Duodenal mucosa (tissue), 2 donors: ENCODE measurements around the gene RIC8B.
"Not testable (repeated sequence)": the region's sequence is repeated elsewhere in the genome, so short reads cannot be mapped to it uniquely, and the experiment has no call there.

Source experiments
- H3K27ac ChIP-seq: one replicate; pipeline ENCODE4 v1.7.0; 2013; ENCODE audit warnings: low read depth, low read length
- H3K27me3 ChIP-seq, 2 donors: one replicate each; pipeline ENCODE4 v1.7.0; 2013; ENCODE audit warnings: low read length in 2 of 2, control low read depth in 1 of 2; ENCODE audit not compliant: insufficient read depth in 2 of 2, control insufficient read depth in 1 of 2
- H3K36me3 ChIP-seq, 2 donors: one replicate each; pipeline ENCODE4 v1.7.0; 2013; ENCODE audit warnings: low read length in 2 of 2, control low read depth in 1 of 2; ENCODE audit not compliant: insufficient read depth in 2 of 2, control insufficient read depth in 1 of 2
- H3K4me1 ChIP-seq, 2 donors: one replicate each; pipeline ENCODE4 v1.7.0; 2013; ENCODE audit warnings: low read length in 2 of 2, control low read depth in 1 of 2; ENCODE audit not compliant: insufficient read depth in 2 of 2, control insufficient read depth in 1 of 2
- H3K4me3 ChIP-seq, 2 donors: one replicate each; pipeline ENCODE4 v1.7.0; 2013; ENCODE audit warnings: low read length in 2 of 2, low read depth in 1 of 2
- H3K9ac ChIP-seq, 2 donors: one replicate each; pipeline ENCODE4 v1.7.0; 2013; ENCODE audit warnings: low read length in 2 of 2, low read depth in 1 of 2
- H3K9me3 ChIP-seq, 2 donors: one replicate each; pipeline ENCODE4 v1.7.0; 2013; ENCODE audit warnings: low read length in 2 of 2, control low read depth in 1 of 2; ENCODE audit not compliant: control insufficient read depth in 1 of 2

Gene RIC8B

DNA sequence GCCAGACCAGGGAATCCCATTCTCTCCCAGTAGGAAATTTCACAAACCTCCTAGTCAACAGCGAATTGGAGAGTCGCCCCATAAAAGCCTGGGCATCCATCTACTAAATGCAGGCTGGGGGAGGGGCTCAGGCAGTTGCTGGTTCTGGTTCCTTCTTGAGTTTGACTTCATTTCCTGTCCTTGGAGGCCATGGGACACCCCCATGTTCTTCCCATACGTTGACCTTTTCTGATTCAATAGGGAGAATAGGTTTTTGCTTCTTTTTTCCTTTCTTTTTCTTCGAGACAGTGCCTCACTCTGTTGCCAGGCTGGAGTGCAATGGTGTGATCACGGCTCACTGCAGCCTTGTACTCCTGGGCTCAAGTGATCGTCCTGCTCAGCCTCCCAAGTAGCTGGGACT lies 137.1 kb downstream of the RIC8B start:
- Histone ChIP-seq H3K9me3 (no peaks in the 10 kb centered on the region), H3K27me3 (peaks cover 0 to 3% of the 10 kb centered on the region in 2 donors), H3K27ac (no peak overlapping the region), H3K4me1 (no peaks in the 10 kb centered on the region), H3K4me3 (no peak overlapping the region), H3K9ac (no peak overlapping the region), H3K36me3 (no peaks in the 10 kb centered on the region)

DNA sequence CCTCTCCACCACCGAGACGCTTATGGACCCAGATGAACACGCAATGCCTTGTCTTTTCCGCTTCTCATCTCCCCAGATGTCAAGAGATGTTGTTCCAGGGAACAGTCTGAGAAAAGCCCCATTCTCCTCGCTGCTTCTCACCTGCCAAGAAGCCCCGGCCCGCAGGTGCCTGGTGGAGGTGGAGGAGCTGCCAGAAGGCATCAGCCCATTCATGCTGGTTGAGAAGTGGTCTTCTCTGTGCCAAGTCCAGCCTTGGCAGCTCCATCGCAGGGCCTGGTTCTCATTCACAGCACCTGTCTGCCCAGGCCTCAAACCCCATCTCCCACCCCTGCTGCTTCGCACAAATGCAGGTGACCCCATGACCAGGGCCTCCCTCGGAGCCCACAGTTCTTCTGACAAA lies 139.0 kb downstream of the RIC8B start:
- Histone ChIP-seq H3K9ac (no peak overlapping the region), H3K4me1 (no peaks in the 10 kb centered on the region), H3K4me3 (no peak overlapping the region), H3K27me3 (peaks cover 0 to 3% of the 10 kb centered on the region in 2 donors), H3K27ac (no peak overlapping the region), H3K9me3 (no peaks in the 10 kb centered on the region), H3K36me3 (no peaks in the 10 kb centered on the region)

DNA sequence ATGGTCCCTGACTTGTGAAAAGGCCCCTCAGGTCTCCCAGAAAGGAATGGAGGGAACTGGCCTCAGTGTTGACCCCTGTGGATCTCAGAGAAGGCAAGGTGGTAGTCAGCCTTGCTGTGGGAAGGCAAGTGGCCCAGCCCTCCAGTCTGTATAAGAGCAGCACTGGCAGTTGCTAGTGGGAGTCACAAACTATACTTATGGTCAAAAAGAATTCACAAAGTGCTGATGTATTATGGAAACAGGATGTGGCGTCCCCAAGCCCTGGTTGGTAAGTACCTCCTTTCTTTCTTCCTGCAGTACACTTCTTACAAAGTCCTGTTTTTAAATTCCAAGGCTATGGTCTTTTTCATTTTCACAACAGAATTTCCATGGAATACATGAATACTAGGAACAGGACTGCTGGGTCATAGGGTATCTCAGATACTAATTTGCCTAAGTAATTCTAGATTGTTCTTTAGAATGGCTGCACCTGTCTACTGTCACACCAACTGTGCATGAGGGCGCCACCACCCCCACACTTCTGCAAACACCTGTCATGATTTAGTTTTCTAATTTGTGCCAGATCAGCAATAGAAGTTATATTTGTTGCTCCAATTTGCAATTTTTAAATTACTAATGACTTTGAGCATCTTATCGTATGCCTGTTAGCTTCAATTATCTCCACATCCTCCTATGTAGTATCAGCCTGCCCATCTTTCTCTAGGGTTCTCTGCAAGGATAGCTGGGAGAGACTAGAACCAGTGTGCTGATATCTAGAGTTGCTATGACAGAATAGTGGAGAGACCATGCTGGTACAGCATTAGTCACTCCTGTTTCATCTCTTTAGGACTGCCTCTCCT lies 140.5 kb downstream of the RIC8B start:
- Histone ChIP-seq H3K36me3 (no peaks in the 10 kb centered on the region), H3K27ac (no peak overlapping the region), H3K9ac (no peak overlapping the region), H3K27me3 (no peaks in the 10 kb centered on the region), H3K9me3 (no peaks in the 10 kb centered on the region), H3K4me1 (no peaks in the 10 kb centered on the region), H3K4me3 (no peak overlapping the region)

DNA sequence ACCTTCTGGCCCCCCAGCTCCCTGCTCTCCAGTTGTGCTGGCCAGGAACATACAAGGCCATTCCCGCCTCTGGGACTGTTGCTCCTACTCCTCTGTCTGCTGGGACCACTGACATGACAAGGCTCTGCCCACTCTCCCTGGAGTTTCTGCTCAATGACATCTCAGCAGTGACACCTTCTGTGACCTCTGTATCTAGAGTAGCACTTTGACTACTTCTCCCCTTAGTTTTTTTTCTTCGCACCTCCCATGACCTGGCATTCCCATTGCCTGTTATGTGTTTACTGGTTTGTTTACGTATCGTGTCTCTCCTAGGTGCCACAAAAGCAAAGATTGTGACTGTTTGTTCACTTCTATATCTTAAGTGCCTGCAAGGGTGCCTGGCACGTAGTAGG lies 141.1 kb downstream of the RIC8B start:
- H3K36me3 ChIP-seq = no peaks in the 10 kb centered on the region
- no peaks in the 10 kb centered on the region for H3K4me1 ChIP-seq
- H3K27ac ChIP-seq = no peak overlapping the region
- no peak overlapping the region for H3K4me3 ChIP-seq
- no peaks in the 10 kb centered on the region for H3K9me3 ChIP-seq
- H3K9ac ChIP-seq = no peak overlapping the region
- no peaks in the 10 kb centered on the region for H3K27me3 ChIP-seq

DNA sequence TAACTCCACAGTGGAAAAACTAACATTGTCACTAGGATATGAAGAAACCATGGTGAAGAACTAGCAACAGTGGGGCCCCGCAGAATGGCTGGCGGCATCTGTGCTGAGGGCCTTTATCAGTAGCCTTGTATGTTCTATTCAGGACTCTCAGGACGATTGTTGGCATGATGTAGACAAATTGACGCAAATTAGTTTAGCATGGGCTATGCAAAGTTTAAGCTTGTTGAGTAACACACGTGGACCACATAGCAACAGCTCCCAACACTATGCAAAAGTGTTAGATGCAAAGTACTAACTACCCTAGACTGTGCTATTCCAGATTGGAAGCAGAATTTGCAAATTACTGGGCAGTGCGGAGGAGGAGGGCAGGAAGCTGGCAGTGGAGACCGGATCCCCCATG lies 143.0 kb downstream of the RIC8B start:
- H3K9ac ChIP-seq = no peak overlapping the region
- H3K27me3 ChIP-seq = no peaks in the 10 kb centered on the region
- no peaks in the 10 kb centered on the region for H3K36me3 ChIP-seq
- H3K4me3 ChIP-seq = no peak overlapping the region
- no peaks in the 10 kb centered on the region for H3K9me3 ChIP-seq
- no peak overlapping the region for H3K27ac ChIP-seq
- no peaks in the 10 kb centered on the region for H3K4me1 ChIP-seq

DNA sequence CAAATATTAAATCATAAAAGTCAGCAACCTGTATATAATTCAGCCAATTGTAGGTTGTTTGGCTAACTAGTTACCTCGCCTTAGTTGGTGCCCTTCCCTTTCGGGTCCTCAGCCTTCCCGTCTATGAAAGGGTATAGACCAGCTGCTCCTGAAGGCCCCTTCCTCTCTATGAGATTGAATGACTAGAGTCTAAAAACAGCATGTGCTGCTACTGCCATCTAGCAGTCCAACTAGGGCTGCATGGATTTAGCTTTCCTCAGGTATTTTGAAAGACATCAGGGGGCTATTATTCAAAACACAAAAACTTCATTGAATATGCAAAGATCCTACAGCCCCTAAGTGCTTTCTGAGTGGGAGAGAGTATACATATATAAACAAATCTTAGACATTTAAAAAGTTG lies 144.3 kb downstream of the RIC8B start:
- Histone ChIP-seq H3K4me1 (no peaks in the 10 kb centered on the region), H3K36me3 (no peaks in the 10 kb centered on the region), H3K27ac (no peak overlapping the region), H3K9ac (no peak overlapping the region), H3K27me3 (no peaks in the 10 kb centered on the region), H3K4me3 (no peak overlapping the region), H3K9me3 (no peaks in the 10 kb centered on the region)

DNA sequence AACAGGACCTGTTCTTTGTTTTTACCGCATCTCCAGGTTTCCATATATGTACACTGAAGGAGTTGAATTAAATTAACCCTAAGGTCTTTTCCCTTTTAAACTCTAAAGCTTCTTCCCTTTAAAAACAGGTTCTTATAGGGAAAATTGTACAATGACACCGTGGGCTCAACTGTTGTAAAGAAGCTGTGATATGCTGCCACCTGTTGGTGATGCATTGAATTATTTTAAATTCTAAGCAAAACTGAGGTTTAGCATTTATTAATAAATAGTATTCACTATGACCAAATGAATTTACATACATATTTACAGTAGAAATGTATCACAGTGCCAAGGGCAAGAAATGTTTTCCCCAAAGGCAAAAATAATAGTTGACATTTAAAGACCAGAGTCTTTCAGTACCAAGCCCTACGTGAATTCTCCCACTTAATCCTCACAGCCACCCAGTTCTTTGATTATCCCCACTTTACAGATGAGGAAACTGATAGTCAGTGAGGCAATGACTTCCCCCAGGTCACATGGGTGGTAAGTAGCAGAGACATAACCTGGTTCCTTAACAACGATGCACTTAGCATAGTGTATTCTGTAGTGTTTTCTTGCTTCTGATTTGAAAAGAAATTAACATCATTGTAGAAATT lies 145.5 kb downstream of the RIC8B start:
- no peaks in the 10 kb centered on the region for H3K9me3 ChIP-seq
- H3K36me3 ChIP-seq = no peaks in the 10 kb centered on the region
- no peak overlapping the region for H3K27ac ChIP-seq
- no peaks in the 10 kb centered on the region for H3K27me3 ChIP-seq
- no peaks in the 10 kb centered on the region for H3K4me1 ChIP-seq
- no peak overlapping the region for H3K4me3 ChIP-seq
- no peak overlapping the region for H3K9ac ChIP-seq

DNA sequence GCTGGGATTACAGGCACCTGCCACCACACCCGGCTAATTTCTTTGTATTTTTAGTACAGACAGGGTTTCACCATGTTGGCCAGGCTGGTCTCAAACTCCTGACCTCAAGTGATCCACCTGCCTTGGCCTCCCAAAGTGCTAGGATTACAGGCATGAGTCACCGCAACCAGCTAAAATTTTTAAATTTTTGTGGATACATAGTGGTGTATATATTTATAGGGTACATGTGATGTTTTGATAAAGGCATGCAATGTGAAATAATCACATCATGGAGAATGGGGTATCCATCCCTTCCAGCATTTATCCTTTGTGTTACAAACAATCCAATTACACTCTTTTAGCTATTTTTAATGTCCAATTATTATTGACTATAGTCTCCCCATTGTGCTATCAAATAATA lies 147.5 kb downstream of the RIC8B start:
- H3K4me3 ChIP-seq, H3K36me3 ChIP-seq, H3K27ac ChIP-seq, H3K27me3 ChIP-seq, H3K9ac ChIP-seq, H3K9me3 ChIP-seq, H3K4me1 ChIP-seq: not testable (repeated sequence)

DNA sequence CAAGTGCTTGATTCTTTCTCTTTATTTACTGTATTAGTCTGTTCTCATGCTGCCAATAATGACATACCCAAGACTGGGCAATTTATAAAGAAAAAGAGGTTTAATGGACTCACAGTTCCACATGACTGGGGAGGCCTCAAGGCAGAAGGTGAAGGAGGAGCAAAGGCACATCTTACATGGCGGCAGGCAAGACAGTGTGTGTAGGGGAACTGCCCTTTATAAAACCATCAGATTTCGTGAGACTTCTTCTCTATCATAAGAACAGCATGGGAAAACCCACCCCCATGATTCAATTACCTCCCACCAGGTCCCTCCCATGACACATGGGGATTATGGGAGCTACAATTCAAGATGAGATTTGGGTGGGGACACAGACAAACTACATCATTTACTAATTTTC lies 149.1 kb downstream of the RIC8B start:
- not testable (repeated sequence) for H3K9ac ChIP-seq, H3K4me1 ChIP-seq, H3K9me3 ChIP-seq, H3K27me3 ChIP-seq, H3K27ac ChIP-seq, H3K36me3 ChIP-seq, H3K4me3 ChIP-seq

DNA sequence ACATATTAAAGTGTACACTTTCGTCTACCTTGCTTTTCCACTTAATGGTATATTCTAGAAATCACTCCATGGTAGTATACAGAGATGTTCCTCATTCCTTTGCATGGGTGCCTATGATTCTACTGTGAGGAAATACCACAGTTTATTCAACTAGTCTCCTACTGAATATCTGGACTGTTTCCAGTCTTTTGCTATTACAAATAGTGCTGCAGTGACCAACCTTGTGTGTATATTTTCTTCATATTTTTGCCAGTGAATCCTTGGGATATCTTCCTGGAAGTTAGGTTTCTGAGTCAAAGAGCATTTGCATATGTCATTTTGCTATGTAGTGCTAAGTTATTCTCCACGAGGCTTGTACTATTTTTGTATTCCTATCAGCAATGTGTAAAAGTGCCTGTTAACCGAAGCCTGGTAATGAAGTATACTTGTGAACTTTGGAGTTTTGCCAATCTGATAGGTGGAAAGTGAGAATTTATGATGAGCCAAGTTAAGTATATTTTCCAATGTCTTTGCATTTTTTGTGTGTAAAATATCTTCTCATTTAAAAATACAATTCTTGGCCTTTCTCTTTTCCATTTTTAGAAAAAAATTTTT lies 149.9 kb downstream of the RIC8B start:
- no peaks in the 10 kb centered on the region for H3K4me1 ChIP-seq
- no peak overlapping the region for H3K4me3 ChIP-seq
- H3K27me3 ChIP-seq = no peaks in the 10 kb centered on the region
- H3K27ac ChIP-seq = no peak overlapping the region
- H3K9me3 ChIP-seq = no peaks in the 10 kb centered on the region
- no peaks in the 10 kb centered on the region for H3K36me3 ChIP-seq
- no peak overlapping the region for H3K9ac ChIP-seq
